ENCODE data around the gene ABCF2. TPM values are rescaled to one million over a fixed set of nuclear protein-coding genes. Genes with fewer than 3 reads are reported as not detected.

The ABCF2 gene
- total RNA-seq, 1 donor from 2014 or later: 30.5 TPM

GRCh38 chr7:151247611-151248345, 20.8 kb upstream of the ABCF2 start:
- Histone ChIP-seq H3K9me3 (replicated peaks) (no peaks in the 10 kb centered on the region), H3K27ac (replicated peaks) (peak overlapping the region; percentile 99), H3K36me3 (no peaks in the 10 kb centered on the region), H3K4me3 (peak overlapping the region; percentile 84), H3K4me1 (peaks cover 93% of the 10 kb centered on the region), H3K27me3 (ENCODE audit: low read depth) (peaks cover 29% of the 10 kb centered on the region)
- TF ChIP-seq CTCF (IDR thresholded peaks at IDR 0.05; ENCODE audit: borderline replicate concordance): no peak
- intact Hi-C loops (cut with micrococcal nuclease): no loop called here
- no peak for DNase-seq

- Histone ChIP-seq H3K4me1 (peaks cover 87% of the 10 kb centered on the region), H3K9me3 (replicated peaks) (no peaks in the 10 kb centered on the region), H3K4me3 (peak overlapping the region; percentile 84), H3K27ac (replicated peaks) (peak overlapping the region; percentile 99), H3K36me3 (peaks cover 2% of the 10 kb centered on the region), H3K27me3 (ENCODE audit: low read depth) (peaks cover 29% of the 10 kb centered on the region)
- no peak for DNase-seq
- intact Hi-C loops (cut with micrococcal nuclease): no loop called here
- no peak for TF ChIP-seq CTCF (IDR thresholded peaks at IDR 0.05; ENCODE audit: borderline replicate concordance)
These were observed 20.0 kb upstream of the ABCF2 start for GRCh38 chr7:151246851-151247580.

GRCh38 chr7:151246102-151246850, 19.3 kb upstream of the ABCF2 start:
- intact Hi-C loops (cut with micrococcal nuclease): no loop called here
- Histone ChIP-seq H3K36me3 (peaks cover 9% of the 10 kb centered on the region), H3K4me3 (peak overlapping the region; percentile 84), H3K27me3 (ENCODE audit: low read depth) (peaks cover 29% of the 10 kb centered on the region), H3K9me3 (replicated peaks) (no peaks in the 10 kb centered on the region), H3K4me1 (peaks cover 86% of the 10 kb centered on the region), H3K27ac (replicated peaks) (peak overlapping the region; percentile 99)
- no peak for DNase-seq
- no peak for TF ChIP-seq CTCF (IDR thresholded peaks at IDR 0.05; ENCODE audit: borderline replicate concordance)

- intact Hi-C loops (cut with micrococcal nuclease): no loop called here
- DNase-seq: no peak
- H3K4me1 ChIP-seq: peaks cover 86% of the 10 kb centered on the region
- peak overlapping the region; percentile 99 for H3K27ac ChIP-seq (replicated peaks)
- H3K4me3 ChIP-seq: peak overlapping the region; percentile 84
- no peaks in the 10 kb centered on the region for H3K9me3 ChIP-seq (replicated peaks)
- H3K27me3 ChIP-seq (ENCODE audit: low read depth): peaks cover 29% of the 10 kb centered on the region
- TF ChIP-seq CTCF (IDR thresholded peaks at IDR 0.05; ENCODE audit: borderline replicate concordance): peak; percentile 71
- peaks cover 17% of the 10 kb centered on the region for H3K36me3 ChIP-seq
These were observed 18.5 kb upstream of the ABCF2 start for GRCh38 chr7:151245360-151246101.

- peaks cover 29% of the 10 kb centered on the region for H3K27me3 ChIP-seq (ENCODE audit: low read depth)
- H3K36me3 ChIP-seq: peaks cover 19% of the 10 kb centered on the region
- H3K27ac ChIP-seq (replicated peaks): peak overlapping the region; percentile 99
- H3K4me3 ChIP-seq: peak overlapping the region; percentile 84
- TF ChIP-seq CTCF (IDR thresholded peaks at IDR 0.05; ENCODE audit: borderline replicate concordance): no peak
- H3K4me1 ChIP-seq: peaks cover 86% of the 10 kb centered on the region
- intact Hi-C loops (cut with micrococcal nuclease): no loop called here
- no peaks in the 10 kb centered on the region for H3K9me3 ChIP-seq (replicated peaks)
- no peak for DNase-seq
These were observed 17.9 kb upstream of the ABCF2 start for GRCh38 chr7:151244841-151245346.

All from left ventricle myocardium inferior (tissue), 1 donor.